GM19397 (cell line): Measurements from ENCODE around the gene ADM.

ENCODE experiments used
- ATAC-seq: cut with Tn5 transposase; IDR thresholded peaks from one replicate; pipeline ENCODE4 v1.9.1; 2021; ENCODE audit warnings: mild to moderate bottlenecking, moderate library complexity; ENCODE audit not compliant: unreplicated experiment

The ADM gene

DNA sequence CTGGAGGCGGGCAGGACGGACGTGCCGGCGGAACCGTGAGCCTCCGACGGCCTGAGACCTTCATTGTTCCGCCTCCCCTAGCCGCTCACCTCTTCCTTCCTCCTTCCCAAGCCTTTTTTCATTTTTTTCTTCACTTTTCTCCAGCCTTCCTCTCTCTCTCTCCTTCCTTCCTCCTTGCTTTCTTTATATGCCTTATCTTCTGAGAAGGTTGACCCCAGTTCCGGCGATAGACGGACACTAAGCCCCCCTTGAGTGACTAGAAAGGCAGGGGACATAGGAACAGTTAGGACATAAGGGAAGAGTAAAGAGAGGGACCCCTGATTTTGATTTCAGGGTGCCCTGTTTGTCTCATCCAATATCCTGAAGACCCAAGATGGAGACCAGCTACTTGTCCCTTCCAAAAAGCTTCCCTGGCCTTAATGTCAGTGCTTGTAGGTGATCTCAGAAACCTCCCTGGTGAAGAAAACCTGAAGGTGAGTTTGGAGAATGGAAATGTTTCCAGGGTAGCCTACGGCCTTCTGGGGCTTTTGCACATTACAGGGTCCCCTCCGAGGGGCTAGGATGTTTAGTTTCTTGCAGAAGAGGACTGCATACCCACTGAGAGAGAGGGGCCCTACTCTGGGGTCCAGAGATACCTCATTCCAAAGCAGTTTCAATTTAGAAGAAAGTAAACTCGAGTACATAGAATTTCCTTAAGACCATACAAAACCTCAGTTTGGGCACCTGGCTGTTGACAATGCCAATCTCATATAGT, 3.5 kb downstream of the ADM start:
- ATAC-seq, result no peak

DNA sequence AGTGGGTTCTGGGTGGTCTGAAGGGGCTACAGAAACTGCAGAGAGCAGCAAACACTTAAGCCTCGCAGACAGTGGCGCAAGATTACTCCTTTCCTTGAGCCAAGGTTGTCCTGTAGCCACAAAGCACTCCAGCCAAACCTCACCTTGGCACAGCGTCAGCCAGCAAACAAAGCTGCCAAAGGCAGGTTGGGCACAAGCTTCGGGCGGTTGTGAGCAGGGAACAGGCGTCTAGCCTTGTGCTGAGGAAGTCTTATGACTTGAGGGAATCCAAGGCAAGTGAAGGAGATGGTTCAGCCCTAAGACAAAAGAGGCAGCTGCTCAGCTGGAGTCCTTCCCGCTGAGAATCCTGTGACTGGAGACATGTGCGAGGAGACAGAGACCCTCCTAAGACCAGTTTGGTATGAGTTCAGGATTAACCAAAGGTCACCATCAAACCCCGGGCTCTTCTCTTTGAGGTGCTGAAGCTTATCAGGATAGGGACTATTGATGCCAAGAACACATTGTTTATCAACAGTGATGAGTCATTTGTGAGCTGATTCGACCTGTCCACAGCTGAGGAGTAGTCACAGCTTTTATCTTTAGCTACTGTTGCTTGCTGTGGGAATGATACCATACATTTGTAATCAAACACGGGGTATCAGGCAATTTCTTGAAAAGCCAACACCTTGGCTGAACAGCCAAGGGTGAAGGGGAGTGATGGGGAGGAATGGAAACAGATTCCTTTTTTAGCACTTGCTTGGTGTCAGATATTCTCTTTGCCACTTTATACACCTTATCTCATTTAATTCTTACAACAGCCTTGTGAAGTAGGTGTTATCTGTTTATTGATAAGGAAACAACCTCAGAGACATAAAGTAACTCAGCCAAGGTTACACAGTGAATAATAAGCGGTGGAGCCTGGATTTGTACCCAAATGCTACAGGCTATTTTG, 4.6 kb downstream of the ADM start:
- no peak for ATAC-seq

DNA sequence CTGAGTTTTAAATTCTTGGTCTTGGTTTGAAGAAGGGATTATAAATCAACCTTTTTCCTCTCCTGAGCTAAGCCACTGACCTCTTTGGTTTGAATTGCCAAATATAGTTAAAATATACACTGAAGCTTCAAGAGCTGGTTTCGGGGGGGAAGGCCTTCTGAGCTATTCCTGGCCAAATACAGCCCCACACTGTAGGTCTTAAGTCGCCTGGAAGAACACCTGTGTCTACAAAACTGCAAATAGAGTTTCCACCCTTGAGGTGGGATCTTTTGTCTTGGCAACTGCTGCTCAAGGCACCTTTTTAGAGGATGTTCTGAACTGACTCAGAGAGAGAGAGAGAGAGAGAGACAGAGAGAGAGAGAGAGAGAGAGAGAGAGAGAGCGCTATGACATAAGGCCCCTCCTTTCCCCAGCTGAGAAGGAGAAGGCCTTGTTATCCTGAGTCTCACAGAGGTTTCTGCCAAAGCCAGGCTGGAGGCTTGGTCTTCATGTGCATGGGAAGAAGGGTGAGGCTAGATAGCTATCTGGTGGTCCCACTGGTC, 5.5 kb downstream of the ADM start:
- no peak for ATAC-seq

DNA sequence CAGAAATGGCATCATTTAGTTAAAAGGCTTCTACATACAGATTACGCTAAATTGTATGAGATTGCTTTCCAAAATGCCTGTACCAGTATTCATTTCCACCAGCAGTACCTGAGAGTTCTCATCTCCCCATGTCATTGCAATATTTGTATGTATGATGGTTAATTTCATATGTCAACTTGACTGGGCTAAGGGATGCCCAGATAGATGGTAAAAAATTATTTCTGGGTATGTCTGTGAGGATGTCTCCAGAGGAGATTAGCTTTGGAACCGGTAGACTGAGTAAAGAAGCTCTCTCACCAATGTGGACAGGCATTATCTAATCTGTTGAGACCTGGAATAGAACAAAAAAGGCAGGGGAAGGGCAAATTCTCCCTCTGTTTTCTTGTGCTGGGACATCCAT, 6.9 kb downstream of the ADM start:
- ATAC-seq, result no peak

DNA sequence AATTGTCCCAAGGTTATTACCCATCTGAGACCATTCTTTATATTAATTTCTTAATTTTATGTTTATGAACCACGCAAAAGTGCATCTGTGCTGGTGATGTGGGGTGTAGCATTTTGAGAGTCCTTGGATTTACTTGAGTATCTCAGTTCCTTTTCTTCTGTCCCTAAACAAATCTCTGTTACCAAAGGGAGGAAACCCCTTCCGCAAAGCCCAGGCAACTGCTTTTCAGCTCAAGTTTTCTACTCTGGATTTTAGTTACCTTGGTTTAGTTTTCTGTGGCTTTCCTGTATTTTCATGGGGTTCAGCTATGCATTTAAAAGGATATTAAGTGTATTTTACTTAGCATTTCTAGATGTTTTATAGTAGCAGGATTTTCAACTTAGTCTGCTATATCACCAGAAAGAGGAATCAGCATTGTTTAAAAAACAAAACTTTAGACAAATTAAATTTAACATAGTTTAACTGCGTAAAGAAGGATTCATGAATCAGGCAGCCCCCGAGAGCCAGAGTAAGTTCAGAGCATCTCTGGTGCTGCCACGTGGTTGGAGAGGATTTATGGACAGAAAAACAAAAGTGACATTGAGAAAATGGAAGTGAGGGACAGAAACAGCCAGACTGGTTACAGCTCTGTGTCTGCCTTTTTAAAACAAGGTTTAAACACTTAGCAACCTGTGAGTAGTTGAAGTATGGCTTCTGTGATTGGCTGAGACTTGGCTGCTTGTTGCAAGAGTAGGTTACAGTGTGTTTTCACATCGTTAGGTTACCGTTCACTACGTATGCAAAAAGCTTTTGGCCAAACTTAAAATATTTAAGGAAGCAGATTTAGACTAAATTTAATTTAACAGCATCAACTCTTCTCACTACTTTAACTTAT, 9.6 kb downstream of the ADM start:
- ATAC-seq, result peak; percentile 71

DNA sequence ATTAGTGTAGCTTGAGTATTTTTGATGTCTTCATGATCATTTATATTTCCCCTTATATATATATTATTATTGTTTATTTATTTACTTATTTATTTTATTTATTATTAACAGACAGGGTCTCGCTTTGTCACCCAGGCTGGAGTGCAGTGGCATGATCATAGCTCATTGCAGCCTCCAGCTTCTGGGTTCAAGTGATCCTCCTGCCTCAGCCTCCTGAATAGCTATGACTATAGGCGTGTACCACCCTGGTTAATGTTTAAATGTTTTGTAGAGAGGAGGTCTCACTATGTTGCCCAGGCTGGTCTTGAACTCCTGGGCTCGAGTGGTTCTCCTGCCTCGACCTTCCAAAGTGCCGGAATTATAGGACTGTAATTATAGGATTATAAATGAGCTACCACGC, 10.2 kb downstream of the ADM start:
- ATAC-seq, result no peak

DNA sequence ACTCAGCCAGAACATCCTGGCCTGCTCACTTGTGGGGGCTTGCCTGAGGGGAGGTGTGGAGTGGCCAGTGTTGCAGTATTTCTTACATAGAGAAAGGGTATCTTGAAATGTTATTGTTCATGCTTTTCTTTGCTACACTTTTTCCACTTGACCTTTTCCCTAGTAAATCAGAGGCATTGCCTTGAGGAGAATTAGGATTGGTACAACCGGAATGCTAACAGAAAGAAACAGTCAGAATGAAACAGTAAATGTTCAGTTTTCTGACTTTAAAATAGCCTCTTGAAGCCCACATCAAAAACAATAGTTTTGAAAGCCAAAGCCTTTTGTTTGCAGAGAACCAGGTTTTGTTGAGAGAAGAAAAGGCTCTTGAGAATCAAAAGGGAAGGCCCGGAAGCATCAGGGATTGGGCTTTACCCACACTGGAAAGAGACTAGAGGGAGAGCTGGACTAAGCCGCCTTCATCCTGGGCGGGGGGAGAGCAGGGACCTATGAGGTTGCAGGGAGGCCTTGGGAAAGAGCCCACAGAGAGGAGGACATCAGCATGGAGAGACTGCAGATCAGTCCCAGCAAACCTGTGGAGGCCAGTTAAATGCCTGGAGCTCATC, 12.4 kb downstream of the ADM start:
- peak; percentile 16 for ATAC-seq

DNA sequence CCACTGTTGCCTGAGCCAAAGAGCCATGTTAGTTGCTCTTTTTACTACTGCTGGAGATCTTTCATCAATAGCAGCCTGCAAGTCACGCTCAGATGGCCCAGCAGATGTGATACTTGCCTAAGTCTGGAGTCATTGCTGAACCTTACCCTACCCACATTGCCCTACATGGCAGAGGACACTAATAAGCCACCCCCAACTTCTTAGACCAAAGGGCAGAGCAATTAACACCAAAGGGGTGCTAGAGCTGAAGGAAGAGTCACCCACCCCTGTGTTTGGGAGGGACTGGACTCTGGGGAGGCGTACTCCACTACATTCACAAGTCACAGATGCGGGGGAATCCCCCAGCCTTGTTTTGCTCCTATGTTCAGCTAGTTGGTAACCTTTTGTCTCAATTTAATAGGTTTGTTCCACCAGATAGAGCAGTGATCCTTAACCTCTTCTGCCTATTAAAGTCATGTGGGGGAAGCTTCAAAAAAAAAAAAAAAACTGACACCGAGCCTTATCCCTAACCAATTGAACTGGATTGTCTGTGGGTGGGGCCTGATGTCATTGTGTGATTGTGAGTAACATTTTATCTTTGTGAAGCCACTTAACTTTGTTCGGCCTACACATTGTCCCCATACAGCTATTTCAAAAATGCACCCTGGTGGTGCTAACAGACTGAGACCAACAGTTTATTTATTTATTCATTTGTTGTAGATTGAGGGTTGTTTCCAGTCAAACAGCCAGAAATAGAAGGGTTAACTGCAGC, 13.1 kb downstream of the ADM start:
- peak; percentile 55 for ATAC-seq

DNA sequence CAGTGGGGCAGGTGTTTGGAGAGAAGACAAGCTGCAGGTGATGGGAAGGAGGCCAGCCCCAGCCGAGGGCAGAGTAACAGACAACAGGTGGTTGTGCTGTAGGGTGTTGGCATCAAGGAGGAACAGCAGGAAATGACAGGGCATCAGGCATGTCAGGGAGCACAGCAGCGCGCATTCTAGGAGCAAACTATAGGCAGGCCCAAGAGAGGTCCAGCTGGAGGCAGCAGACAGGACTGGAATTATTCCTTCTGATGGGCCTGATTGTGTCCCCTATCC, 13.6 kb downstream of the ADM start:
- ATAC-seq, result no peak

DNA sequence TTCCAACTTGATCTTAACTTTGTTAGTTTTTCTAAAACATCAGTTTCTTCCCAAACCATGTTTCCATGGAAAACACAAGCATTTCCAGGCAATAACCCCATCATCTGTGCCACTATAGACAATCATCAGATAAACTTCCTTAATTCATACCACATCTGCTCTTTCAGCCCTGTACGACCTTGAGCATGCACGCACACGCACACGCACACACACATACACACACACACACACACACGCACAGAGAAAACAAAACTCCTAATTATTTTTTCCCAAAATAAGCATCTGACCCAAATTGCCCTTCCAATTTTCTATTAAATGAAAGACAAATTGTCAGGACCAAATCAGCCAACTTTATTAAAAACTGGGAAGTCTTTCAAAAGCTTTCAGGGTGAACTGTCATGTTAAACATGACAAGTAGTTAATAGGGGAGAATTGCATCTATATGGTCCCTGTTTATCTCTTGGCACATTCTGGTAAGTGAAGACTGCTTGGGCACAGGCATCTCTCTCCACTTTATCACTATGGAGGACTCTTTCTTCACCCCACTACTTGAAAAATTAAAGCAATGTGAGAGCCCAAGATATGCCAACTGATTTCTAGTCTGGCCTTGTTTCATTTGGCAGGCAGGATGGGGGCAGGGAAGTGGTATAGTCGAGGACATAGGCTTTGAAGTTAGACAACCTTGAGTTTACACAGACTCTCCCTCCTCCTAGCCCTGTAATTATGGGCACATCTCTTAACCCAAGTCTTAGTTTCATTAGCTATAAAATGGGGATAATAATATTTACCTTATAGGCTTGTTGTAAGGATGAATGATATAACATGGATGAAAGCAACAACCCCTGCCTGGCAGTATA, 15.1 kb downstream of the ADM start:
- no peak for ATAC-seq

DNA sequence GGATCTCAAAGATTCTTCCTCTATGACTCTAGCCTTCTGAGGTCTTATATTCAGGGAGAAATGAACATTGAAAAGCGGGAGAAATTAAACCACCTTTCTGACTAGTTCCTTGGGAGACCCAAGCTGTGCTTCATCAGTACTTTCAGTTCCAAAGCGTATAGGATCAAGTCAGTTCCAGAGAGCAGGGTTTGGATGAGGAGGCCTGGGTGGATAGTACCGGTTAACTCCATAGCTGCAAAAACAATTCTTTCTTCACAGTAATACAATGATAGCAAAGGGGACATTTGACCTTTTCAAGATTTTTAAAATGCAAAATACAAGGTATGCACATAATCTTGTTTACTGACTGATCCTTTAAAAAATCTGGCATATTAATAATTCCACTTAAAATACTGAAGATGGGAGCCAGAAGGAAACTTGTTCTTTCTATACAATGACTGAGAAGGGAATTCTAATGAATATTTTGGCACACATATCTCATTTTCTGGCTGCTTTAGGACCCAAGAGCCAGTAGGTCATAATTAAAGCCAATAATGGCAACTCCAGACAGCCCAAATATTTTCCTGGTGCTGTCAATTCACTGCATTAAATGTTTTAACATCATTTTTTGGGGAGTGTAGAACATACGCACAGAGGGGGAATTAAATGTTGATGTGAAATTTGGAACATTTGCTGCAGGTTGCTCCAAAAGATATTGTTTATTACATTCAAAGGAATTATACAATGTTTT, 16.0 kb downstream of the ADM start:
- ATAC-seq, result no peak

DNA sequence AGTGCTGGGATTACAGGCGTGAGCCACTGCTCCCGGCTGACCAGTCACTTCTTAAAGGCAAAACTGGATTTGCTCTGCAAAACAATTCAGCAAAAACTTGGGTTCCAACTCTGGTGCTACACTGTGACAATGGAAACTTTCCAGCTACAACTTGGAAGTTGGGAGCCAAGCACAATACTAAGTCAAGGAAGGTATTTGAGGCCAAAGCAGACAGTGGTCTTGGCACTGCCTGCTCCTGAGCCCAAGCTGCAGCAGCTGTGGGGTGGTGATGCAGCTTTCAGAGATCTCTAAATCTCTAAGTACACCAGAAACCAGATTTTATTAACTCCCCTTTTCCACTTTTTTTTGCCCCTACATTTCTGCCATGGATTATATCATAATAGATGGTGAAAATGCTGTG, 17.5 kb downstream of the ADM start:
- ATAC-seq, result no peak

DNA sequence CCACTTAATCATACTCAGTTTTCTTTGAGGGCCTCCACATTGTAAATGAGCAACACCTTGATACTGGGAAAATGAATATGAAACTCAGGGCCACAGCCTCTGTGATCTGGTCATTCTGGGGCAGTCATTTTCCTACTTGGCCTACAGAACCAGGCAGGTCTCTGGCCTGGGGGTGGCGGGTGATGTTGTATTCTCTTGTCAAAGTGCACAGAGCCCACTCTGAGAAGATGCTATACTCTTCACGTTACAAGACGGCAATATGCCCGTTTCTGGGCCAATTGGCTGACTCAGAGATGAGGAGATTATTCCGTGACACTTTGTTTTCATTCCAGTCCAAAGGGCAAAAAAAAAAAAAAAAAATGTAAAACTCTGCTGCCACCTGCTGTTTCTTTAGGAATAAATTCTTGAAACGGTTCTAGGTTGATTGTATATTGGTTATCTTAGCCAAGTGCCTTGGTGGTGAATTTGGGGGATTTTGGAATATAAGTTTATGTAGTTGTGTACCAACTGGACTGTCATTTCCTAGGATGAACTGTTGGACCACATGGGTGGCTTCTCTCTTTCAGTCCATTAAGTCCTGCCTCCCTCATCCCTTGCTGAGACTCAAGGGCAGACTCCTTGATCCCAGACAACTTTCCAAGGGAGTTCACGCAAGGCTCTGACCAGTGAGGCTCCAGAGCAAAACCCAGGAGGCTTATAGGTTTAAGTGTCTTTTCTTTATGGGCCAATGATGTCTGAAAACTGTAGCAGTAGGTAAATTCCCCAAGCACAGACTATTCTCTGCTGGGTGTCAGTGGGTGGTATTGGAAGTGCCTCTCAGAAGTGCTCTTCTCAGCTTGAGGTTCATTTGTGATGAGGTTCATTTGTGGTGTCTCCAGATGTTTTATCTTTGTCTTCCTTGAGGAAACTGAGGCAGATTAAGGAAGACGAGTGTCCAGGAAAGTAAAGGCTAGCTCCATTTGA, 18.2 kb downstream of the ADM start:
- ATAC-seq, result no peak

DNA sequence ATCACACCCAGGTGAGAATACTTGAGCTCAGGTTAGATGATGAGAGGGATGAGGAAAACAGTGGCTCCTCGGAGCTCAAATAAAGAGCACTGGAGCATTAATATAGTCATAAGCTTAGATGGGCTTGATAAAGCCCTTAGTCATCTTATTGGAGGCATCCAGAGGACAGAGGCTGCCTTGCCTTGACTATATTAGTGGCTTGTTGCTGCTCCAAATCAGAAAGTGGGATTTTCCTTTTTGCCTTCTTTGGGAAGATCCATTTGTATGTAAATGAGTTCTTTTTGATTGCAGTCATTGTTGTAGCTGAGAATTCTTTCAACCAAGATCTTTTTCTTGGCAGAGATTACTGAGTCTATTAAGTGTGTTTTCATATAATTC, 18.9 kb downstream of the ADM start:
- no peak for ATAC-seq

DNA sequence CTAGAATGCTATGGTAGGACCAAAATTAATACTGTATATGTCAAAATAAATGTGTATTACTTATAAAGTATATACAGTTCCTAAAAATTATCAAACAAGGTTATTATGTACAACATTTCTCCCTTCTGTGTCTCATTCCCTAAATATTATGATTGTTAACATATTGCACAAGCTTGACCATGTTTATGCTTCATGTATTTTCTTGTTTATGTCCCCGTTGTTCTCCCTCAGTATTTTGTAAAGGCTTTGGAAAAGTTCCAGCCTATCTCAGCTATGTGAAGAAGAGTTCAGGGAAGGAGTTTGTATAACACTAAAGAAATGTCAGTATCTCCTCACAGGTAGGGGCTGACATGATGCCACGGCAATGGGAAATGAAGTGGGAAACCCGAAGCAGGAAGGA, 19.6 kb downstream of the ADM start:
- ATAC-seq, result no peak

DNA sequence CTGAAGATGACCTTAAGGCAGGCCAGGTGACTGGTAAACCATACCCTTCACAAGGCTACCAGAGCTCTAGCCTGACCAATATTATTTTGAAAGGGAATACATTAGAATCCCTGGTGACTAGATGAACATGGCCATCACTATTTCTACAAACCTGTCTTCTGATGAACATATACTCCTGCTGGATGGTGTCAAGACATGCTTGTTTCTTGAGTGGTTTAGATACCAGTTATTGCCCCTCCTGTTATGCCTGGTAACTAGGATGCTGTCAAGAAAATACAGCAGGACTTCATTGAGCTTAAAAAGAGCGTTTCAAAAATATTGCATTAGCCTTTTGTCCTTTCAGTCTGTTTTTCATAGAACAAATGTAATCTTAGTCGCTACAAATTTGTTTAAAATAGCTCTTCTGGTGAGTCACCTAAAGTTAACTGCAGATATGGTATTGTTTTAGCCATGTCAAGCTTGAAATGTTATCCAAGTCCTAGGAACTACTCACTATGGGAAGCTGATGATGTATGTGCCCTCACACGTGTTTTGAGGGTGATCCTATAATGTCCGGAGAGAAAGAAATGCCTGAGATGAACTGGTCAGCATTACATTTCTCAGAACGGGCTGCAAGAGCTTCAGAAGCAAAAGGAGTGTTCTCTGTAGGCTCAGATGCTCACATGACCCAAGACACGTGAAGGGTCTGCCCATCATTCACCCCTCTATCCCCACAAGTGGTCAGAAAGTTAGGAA, 20.6 kb downstream of the ADM start:
- ATAC-seq, result no peak
